ENCODE measurements around the gene ZFP36L2. TPM values are rescaled to one million over a fixed set of nuclear protein-coding genes. Genes with fewer than 3 reads are reported as not detected.
A peak's percentile ranks its signal among the peaks of the same experiment; 100 is the strongest.

The ZFP36L2 gene
- total and polyA plus RNA-seq, 2 donors (not counting 1 experiment from before 2014, with no cell fraction given): 16.7 to 26.7 TPM

DNA sequence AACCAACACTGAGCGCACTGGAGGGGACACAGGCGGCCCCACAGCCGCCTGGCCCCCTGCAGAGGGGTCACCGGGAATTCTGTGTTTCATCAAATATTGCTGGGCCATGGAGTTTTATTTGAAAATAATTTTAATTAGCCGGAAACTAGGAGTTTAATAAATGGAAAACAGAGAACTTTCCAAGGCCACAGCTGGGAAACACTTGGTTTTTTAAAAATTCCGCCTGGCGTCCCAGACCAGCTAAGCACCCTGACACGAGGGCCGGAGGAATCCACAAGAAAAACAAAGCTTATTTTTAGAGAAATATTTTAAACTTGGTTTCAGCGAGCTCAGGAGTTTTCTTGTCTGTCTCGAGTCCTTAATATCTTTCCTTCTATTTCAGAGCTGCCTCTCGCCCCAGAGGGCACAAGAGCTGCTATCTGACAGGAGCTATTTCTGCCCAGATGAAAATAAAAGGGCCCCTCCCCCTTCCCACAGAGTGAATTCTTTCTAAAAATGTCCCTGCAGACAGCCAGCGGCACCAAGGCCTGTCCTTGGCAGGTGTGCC lies 8.2 kb downstream of the ZFP36L2 start:
- DNase-seq (ENCODE audit: low read depth in 2 of 2): peak; percentile 40 to 53

DNA sequence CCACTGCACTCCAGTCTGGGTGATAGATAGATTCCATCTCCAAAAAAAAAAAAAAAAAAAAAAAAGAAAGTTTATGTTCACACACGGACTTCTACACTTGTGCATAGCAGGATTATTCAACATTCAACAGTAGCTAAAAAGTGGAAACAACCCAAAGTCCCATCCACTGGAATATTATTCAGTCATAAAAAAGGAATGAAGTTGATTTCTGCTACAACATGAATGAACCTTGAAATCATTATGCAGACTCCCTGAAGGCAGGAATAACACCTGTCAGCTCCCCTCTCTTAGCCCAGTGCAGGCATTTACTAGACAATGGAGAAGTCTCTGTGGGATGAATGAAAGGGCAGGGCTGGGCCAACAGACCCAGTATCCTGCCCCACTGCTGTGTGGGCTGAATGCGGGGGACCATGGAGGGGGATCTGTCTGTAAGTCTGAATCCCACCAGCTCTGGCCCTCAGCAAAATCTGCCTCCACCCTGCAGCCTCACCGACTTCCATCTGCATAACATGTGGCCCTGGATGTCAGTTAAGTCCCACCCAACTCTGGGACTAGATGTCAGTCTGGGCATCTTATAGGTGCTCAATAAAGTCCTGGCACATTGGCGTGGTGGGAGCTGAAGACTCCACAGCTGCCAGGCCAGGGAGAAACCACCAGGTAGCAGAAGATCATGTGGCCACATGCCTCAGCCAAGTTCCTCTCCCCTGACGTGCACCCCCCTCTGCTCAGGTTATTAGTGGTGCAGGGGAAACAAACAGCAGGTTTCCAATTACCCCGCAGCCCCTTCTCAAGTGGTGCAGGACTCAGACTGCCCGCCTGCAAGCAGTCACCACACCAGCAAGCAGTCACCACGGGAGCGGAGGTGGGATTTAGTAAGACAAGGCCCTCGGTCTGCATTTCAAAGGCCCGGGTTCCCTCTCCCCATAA lies 8.9 kb downstream of the ZFP36L2 start:
- H3K4me2 ChIP-seq (ENCODE audit: extremely low read depth, insufficient read depth, low read length): no peak overlapping the region
- no peaks in the 10 kb centered on the region for H3K27me3 ChIP-seq (ENCODE audit: control insufficient read depth, insufficient read depth, low read length)
- H3K4me1 ChIP-seq (ENCODE audit: control insufficient read depth, extremely low read depth, insufficient read depth, low read length): peaks cover 19% of the 10 kb centered on the region
- H3K27ac ChIP-seq (ENCODE audit: insufficient read depth, low read length): no peak overlapping the region
- H2AFZ ChIP-seq (ENCODE audit: low read length): no peak overlapping the region
- no peaks in the 10 kb centered on the region for H3K36me3 ChIP-seq (ENCODE audit: control insufficient read depth, insufficient read depth, low read length)
- no peaks in the 10 kb centered on the region for H3K9me3 ChIP-seq (ENCODE audit: control insufficient read depth, insufficient read depth, low read depth, low read length)
- H3K9ac ChIP-seq (ENCODE audit: insufficient read depth, low read length): no peak overlapping the region
- TF ChIP-seq, protein P1, sequence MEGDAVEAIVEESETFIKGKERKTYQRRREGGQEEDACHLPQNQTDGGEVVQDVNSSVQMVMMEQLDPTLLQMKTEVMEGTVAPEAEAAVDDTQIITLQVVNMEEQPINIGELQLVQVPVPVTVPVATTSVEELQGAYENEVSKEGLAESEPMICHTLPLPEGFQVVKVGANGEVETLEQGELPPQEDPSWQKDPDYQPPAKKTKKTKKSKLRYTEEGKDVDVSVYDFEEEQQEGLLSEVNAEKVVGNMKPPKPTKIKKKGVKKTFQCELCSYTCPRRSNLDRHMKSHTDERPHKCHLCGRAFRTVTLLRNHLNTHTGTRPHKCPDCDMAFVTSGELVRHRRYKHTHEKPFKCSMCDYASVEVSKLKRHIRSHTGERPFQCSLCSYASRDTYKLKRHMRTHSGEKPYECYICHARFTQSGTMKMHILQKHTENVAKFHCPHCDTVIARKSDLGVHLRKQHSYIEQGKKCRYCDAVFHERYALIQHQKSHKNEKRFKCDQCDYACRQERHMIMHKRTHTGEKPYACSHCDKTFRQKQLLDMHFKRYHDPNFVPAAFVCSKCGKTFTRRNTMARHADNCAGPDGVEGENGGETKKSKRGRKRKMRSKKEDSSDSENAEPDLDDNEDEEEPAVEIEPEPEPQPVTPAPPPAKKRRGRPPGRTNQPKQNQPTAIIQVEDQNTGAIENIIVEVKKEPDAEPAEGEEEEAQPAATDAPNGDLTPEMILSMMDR (conservative IDR thresholded peaks at IDR 0.05 in 1 of 2, IDR thresholded peaks at IDR 0.05 in 1 of 2; ENCODE audit: low read depth in 1 of 2, low read length in 2 of 2): no peak
- TF ChIP-seq EZH2 (IDR thresholded peaks at IDR 0.05; ENCODE audit: low read length, missing control alignments): no peak
- peak in 1 of 2 donors; percentile 47 for DNase-seq (ENCODE audit: low read depth in 2 of 2)
- H3K4me3 ChIP-seq (replicated peaks in 1 of 4; ENCODE audit: control extremely low read depth in 1 of 4, insufficient read depth in 1 of 4, low read depth in 3 of 4, low read length in 4 of 4): no peak overlapping the region
- no peaks in the 10 kb centered on the region for H4K20me1 ChIP-seq (ENCODE audit: control insufficient read depth, extremely low read depth, insufficient read depth, low read length)
- H3K79me2 ChIP-seq (ENCODE audit: control insufficient read depth, insufficient read depth, low read length): peaks cover 10% of the 10 kb centered on the region

More for the DNA sequence above, 8.2 kb downstream of the ZFP36L2 start:
- Histone ChIP-seq H3K36me3 (ENCODE audit: control insufficient read depth, insufficient read depth, low read length) (peaks cover 2% of the 10 kb centered on the region), H3K27ac (ENCODE audit: insufficient read depth, low read length) (peak overlapping the region; percentile 2), H3K4me2 (ENCODE audit: extremely low read depth, insufficient read depth, low read length) (peak overlapping the region; percentile 95), H3K4me3 (replicated peaks in 1 of 4; ENCODE audit: control extremely low read depth in 1 of 4, insufficient read depth in 1 of 4, low read depth in 3 of 4, low read length in 4 of 4) (peak overlapping the region in 1 of 4 experiments; percentile 79), H2AFZ (ENCODE audit: low read length) (no peak overlapping the region), H3K9ac (ENCODE audit: insufficient read depth, low read length) (peak overlapping the region; percentile 40), H3K4me1 (ENCODE audit: control insufficient read depth, extremely low read depth, insufficient read depth, low read length) (peaks cover 19% of the 10 kb centered on the region), H3K27me3 (ENCODE audit: control insufficient read depth, insufficient read depth, low read length) (no peaks in the 10 kb centered on the region), H3K9me3 (ENCODE audit: control insufficient read depth, insufficient read depth, low read depth, low read length) (no peaks in the 10 kb centered on the region), H3K79me2 (ENCODE audit: control insufficient read depth, insufficient read depth, low read length) (peaks cover 17% of the 10 kb centered on the region), H4K20me1 (ENCODE audit: control insufficient read depth, extremely low read depth, insufficient read depth, low read length) (no peaks in the 10 kb centered on the region)
- TF ChIP-seq, protein P1 (conservative IDR thresholded peaks at IDR 0.05 in 1 of 2, IDR thresholded peaks at IDR 0.05 in 1 of 2; ENCODE audit: low read depth in 1 of 2, low read length in 2 of 2): peak in 1 of 2 donors; percentile 11
- no peak for TF ChIP-seq EZH2 (IDR thresholded peaks at IDR 0.05; ENCODE audit: low read length, missing control alignments)

- DNase-seq (ENCODE audit: low read depth in 2 of 2): no peak
- H3K9ac ChIP-seq (ENCODE audit: insufficient read depth, low read length): no peak overlapping the region
- no peaks in the 10 kb centered on the region for H3K9me3 ChIP-seq (ENCODE audit: control insufficient read depth, insufficient read depth, low read depth, low read length)
- H3K4me2 ChIP-seq (ENCODE audit: extremely low read depth, insufficient read depth, low read length): no peak overlapping the region
- no peaks in the 10 kb centered on the region for H3K27me3 ChIP-seq (ENCODE audit: control insufficient read depth, insufficient read depth, low read length)
- H3K36me3 ChIP-seq (ENCODE audit: control insufficient read depth, insufficient read depth, low read length): no peaks in the 10 kb centered on the region
- TF ChIP-seq, protein P1 (conservative IDR thresholded peaks at IDR 0.05 in 1 of 2, IDR thresholded peaks at IDR 0.05 in 1 of 2; ENCODE audit: low read depth in 1 of 2, low read length in 2 of 2): no peak
- TF ChIP-seq EZH2 (IDR thresholded peaks at IDR 0.05; ENCODE audit: low read length, missing control alignments): no peak
- H3K4me3 ChIP-seq (replicated peaks in 1 of 4; ENCODE audit: control extremely low read depth in 1 of 4, insufficient read depth in 1 of 4, low read depth in 3 of 4, low read length in 4 of 4): no peak overlapping the region
- H4K20me1 ChIP-seq (ENCODE audit: control insufficient read depth, extremely low read depth, insufficient read depth, low read length): no peaks in the 10 kb centered on the region
- no peak overlapping the region for H2AFZ ChIP-seq (ENCODE audit: low read length)
- no peak overlapping the region for H3K27ac ChIP-seq (ENCODE audit: insufficient read depth, low read length)
- peaks cover 6% of the 10 kb centered on the region for H3K79me2 ChIP-seq (ENCODE audit: control insufficient read depth, insufficient read depth, low read length)
- H3K4me1 ChIP-seq (ENCODE audit: control insufficient read depth, extremely low read depth, insufficient read depth, low read length): peaks cover 19% of the 10 kb centered on the region
Observed at GRCh38 chr2:43216629-43217028, 9.8 kb downstream of the ZFP36L2 start.

Measured in fibroblast of lung (primary cell).